NCI-H510A treated with DMSO at 0.1 percent for 48 hours (cell line): Measurements from ENCODE around the gene MED12L.
"Not testable (repeated sequence)": the region's sequence is repeated elsewhere in the genome, so short reads cannot be mapped to it uniquely, and the experiment has no call there.

ENCODE experiments used
- DNase-seq: peaks from one replicate; lab custom pipeline; 2025; lab: John Stamatoyannopoulos, UW

Gene MED12L

GRCh38 chr3:151377768-151378385 lies 292.4 kb downstream of the MED12L start:
- DNase-seq = no peak

- no peak for DNase-seq
Observed at GRCh38 chr3:151379083-151379734, 293.7 kb downstream of the MED12L start.

- no peak for DNase-seq
Observed at GRCh38 chr3:151382671-151383070, 297.2 kb downstream of the MED12L start.

GRCh38 chr3:151383111-151383510 lies 297.6 kb downstream of the MED12L start:
- no peak for DNase-seq

GRCh38 chr3:151383956-151384355 lies 298.5 kb downstream of the MED12L start:
- DNase-seq = no peak

GRCh38 chr3:151384741-151385174 lies 299.3 kb downstream of the MED12L start, which contains the start of gene P2RY12:
TSS of gene P2RY12 (minus strand) at chr3:151384753. CDS start at chr3:151338845, 45,908 bp downstream.
- DNase-seq = no peak

- no peak for DNase-seq
Observed at GRCh38 chr3:151386056-151386455, 300.6 kb downstream of the MED12L start.

- no peak for DNase-seq
Observed at GRCh38 chr3:151387432-151387831, 302.0 kb downstream of the MED12L start.

- DNase-seq = no peak
Observed at GRCh38 chr3:151387842-151388241, 302.4 kb downstream of the MED12L start.

GRCh38 chr3:151391720-151392119 lies 306.3 kb downstream of the MED12L start:
- DNase-seq = no peak

- DNase-seq = not testable (repeated sequence)
Observed at GRCh38 chr3:151392191-151392590, 306.7 kb downstream of the MED12L start.

GRCh38 chr3:151393146-151393830 lies 307.8 kb downstream of the MED12L start:
- no peak for DNase-seq

- DNase-seq = no peak
Observed at GRCh38 chr3:151393941-151394340, 308.5 kb downstream of the MED12L start.

- DNase-seq = no peak
Observed at GRCh38 chr3:151394611-151395010, 309.1 kb downstream of the MED12L start.

- no peak for DNase-seq
Observed at GRCh38 chr3:151395806-151396205, 310.3 kb downstream of the MED12L start.

GRCh38 chr3:151398895-151399294 lies 313.4 kb downstream of the MED12L start:
- no peak for DNase-seq

GRCh38 chr3:151400341-151400740 lies 314.9 kb downstream of the MED12L start:
- DNase-seq = no peak

- DNase-seq = no peak
Observed at GRCh38 chr3:151402349-151402748, 316.9 kb downstream of the MED12L start.

- DNase-seq = no peak
Observed at GRCh38 chr3:151403246-151403645, 317.8 kb downstream of the MED12L start.

- DNase-seq = no peak
Observed at GRCh38 chr3:151404316-151404715, 318.9 kb downstream of the MED12L start.

- no peak for DNase-seq
Observed at GRCh38 chr3:151407928-151408327, 322.5 kb downstream of the MED12L start.

- no peak for DNase-seq
Observed at GRCh38 chr3:151410891-151411559, 325.6 kb downstream of the MED12L start.

- no peak for DNase-seq
Observed at GRCh38 chr3:151412989-151413388, 327.5 kb downstream of the MED12L start.
